Brain microvascular endothelial cell (primary cell): ENCODE data around the gene ROBO1.

Source experiments
- DNase-seq: peaks from one replicate; pipeline ENCODE4 v3.0.0-alpha.2; 2020
- H3K27ac ChIP-seq: fragments of 250-450 bp; sonication (Bioruptor Pico); 2 replicates; pipeline ENCODE4 v1.5.1; 2020; ENCODE audit warnings: mild to moderate bottlenecking, moderate library complexity
- H3K27me3 ChIP-seq: fragments of 250-450 bp; sonication (Bioruptor Pico); replicated peaks from 2 replicates; pipeline ENCODE4 v1.5.1; 2020; ENCODE audit warnings: mild to moderate bottlenecking
- H3K36me3 ChIP-seq: fragments of 250-450 bp; sonication (Bioruptor Pico); replicated peaks from 2 replicates; pipeline ENCODE4 v1.5.1; 2020; ENCODE audit warnings: mild to moderate bottlenecking
- H3K4me3 ChIP-seq: 2 replicates; pipeline ENCODE4 v1.5.1; 2011; ENCODE audit warnings: low read depth, mild to moderate bottlenecking, control low read depth, low read length, moderate library complexity
- in situ Hi-C: cut with HindIII; loops from 2 replicates; pipeline ENCODE4 v1.10.0; 2017; ENCODE audit warnings: low sequenced_read_pairs, low pct_ligation_motif_present
- TF ChIP-seq, protein P1 (sequence below): IDR thresholded peaks from 2 replicates; pipeline ENCODE4 v1.5.1; 2011; ENCODE audit warnings: low read depth, mild to moderate bottlenecking, moderate library complexity, low read length, control low read depth, inconsistent platforms; ENCODE audit errors: missing control alignments

ROBO1 gene

GRCh38 chr3:79255292-79255691 is 512.5 kb downstream of the ROBO1 start:
- TF ChIP-seq, protein P1, sequence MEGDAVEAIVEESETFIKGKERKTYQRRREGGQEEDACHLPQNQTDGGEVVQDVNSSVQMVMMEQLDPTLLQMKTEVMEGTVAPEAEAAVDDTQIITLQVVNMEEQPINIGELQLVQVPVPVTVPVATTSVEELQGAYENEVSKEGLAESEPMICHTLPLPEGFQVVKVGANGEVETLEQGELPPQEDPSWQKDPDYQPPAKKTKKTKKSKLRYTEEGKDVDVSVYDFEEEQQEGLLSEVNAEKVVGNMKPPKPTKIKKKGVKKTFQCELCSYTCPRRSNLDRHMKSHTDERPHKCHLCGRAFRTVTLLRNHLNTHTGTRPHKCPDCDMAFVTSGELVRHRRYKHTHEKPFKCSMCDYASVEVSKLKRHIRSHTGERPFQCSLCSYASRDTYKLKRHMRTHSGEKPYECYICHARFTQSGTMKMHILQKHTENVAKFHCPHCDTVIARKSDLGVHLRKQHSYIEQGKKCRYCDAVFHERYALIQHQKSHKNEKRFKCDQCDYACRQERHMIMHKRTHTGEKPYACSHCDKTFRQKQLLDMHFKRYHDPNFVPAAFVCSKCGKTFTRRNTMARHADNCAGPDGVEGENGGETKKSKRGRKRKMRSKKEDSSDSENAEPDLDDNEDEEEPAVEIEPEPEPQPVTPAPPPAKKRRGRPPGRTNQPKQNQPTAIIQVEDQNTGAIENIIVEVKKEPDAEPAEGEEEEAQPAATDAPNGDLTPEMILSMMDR: no peak
- DNase-seq: no peak
- Histone ChIP-seq H3K4me3 (no peak overlapping the region), H3K27ac (no peak overlapping the region), H3K27me3 (no peaks in the 10 kb centered on the region), H3K36me3 (no peaks in the 10 kb centered on the region)
- in situ Hi-C loops: no loop called here

DNA sequence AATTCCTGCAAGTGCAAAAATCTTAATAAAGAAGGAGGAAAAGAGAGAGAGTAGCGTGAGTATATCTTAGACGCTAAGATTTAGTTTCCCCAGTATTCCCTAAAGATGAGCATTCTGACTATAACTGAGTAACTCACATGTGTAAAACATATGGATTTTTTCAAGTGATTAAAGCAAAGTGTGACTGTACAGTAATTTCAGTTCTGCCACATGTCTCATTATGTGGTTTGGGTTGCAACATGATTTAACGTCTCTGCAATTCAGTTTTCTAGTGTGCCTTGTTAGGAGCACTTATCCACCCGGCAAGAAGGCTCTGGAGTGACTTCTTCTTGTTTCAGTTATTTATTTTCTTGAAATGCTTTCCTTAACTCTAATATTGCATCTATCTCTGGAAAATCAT is 514.1 kb downstream of the ROBO1 start:
- TF ChIP-seq, protein P1: no peak
- Histone ChIP-seq H3K27ac (no peak overlapping the region), H3K4me3 (no peak overlapping the region), H3K27me3 (no peaks in the 10 kb centered on the region), H3K36me3 (no peaks in the 10 kb centered on the region)
- in situ Hi-C loops: no loop called here
- DNase-seq: no peak

DNA sequence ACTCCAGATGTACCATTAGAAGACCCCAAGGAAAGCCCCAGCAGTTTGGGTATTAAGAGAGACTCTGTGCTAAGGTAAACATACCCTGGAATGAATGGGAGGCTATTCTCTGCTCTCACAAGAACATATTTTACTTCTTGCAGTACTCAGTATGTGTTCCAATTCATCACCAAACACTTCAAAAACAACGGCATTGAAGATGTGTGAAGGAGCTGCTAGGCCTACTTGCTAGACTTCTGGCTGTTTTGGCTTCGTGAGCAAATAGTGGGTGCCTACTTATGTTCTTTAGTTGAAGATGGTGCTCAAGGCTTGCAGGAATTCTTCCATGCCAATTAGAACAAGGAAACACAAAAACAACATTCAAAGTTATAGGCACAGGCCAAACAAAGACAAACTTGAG is 514.5 kb downstream of the ROBO1 start:
- no peak for DNase-seq
- H3K27ac ChIP-seq: no peak overlapping the region
- H3K36me3 ChIP-seq: no peaks in the 10 kb centered on the region
- no peaks in the 10 kb centered on the region for H3K27me3 ChIP-seq
- no peak overlapping the region for H3K4me3 ChIP-seq
- TF ChIP-seq, protein P1: no peak
- in situ Hi-C loops: no loop called here

GRCh38 chr3:79250746-79251145 is 517.1 kb downstream of the ROBO1 start:
- no peaks in the 10 kb centered on the region for H3K27me3 ChIP-seq
- no peaks in the 10 kb centered on the region for H3K36me3 ChIP-seq
- TF ChIP-seq, protein P1: no peak
- in situ Hi-C loops: no loop called here
- H3K27ac ChIP-seq: no peak overlapping the region
- DNase-seq: no peak
- no peak overlapping the region for H3K4me3 ChIP-seq

DNA sequence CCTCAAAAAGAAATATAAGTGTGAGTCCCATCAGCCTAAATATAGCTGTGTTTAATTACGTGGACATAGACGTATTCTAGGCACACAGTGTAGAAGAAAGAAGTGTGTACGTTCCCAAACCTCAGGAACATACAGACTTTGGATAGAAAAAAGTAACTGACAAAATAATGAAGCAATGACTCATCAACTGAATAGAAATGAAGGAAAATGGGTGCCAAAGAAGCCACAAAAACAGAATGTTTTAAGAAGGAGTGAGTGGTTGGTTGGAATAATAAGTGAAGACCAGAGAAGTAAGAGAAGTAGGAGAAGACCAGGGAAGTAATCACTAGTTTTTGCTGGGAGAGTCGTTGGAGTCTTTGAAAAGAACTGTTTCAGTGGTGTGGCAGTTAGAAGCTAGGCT is 518.1 kb downstream of the ROBO1 start:
- TF ChIP-seq, protein P1: no peak
- no peaks in the 10 kb centered on the region for H3K36me3 ChIP-seq
- no peak overlapping the region for H3K27ac ChIP-seq
- H3K4me3 ChIP-seq: no peak overlapping the region
- in situ Hi-C loops: no loop called here
- no peaks in the 10 kb centered on the region for H3K27me3 ChIP-seq
- peak; percentile 6 for DNase-seq

DNA sequence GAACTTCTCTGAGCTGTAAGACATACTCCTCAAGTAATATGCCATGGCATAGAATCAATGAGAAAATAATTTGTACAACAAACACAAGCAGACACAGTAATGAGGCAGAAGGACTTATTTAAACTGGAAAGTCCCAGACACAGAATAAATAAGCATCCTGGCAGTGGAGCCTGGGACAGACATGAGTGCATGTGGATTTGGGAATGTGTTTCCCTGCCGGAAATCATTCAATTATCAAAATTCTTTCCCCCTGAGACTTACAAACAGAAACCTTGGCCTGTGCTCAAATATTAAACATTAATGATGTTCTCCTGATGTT is 520.1 kb downstream of the ROBO1 start:
- Histone ChIP-seq H3K4me3 (no peak overlapping the region), H3K27me3 (no peaks in the 10 kb centered on the region), H3K36me3 (no peaks in the 10 kb centered on the region), H3K27ac (peak overlapping the region; percentile 51)
- in situ Hi-C loops: no loop called here
- TF ChIP-seq, protein P1: no peak
- DNase-seq: peak; percentile 44
